ENCODE data around the gene TCIRG1. TPM values are rescaled to one million over a fixed set of nuclear protein-coding genes. Genes with fewer than 3 reads are reported as not detected.

The TCIRG1 gene
- total and polyA plus RNA-seq, 2 of the 13 experiments (the other 11 are each of a cell fraction or from before 2014, with no cell fraction given): 48.0 to 69.6 TPM

DNA sequence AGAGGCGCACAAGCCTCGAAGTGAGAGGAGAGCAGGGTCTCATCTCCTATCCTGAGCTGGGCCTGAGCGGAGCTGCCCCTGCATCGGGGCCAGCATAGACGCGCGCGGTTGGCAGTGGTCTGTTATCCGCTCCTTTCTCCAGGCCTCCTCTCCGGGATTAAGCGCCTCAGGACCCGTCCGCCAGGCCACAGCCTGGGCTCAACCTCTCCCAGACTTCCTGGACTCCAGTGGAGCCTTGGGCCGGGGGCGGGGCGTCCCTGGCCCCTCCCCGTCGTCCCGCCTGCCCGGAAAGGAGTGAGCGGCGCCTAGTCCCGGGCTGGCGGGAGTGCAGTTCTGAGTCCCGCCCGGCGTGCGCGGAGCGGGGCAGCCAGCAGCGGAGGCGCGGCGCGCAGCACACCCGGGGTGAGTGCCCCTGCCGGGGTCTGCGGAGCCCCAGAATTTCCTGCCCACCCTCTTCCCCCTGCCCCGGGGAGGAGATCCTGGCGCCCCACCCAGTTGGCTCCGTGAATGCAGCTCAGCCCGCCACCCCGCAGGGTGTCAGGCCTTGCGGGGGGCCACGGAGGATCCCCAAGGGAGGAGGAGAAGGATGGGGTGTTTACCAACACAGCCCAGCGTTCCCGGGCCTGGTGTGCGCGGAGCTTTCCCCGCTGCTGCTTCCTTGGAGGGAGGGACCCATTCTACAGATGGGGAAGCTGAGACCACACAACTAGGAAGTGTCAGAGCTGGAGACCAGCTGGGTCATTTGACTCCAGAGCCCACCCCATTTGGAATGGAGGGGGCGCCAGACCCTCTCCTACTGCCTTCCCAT is at the start of gene TCIRG1 (continued):
- no peak for TF ChIP-seq ZBTB2 (CRISPR knock-in tag; IDR thresholded peaks at IDR 0.05; ENCODE audit: low read depth)
- peak; percentile 50; the same call in 1 of the 2 replicates for TF ChIP-seq ARID2 (CRISPR knock-in tag; IDR thresholded peaks at IDR 0.05; ENCODE audit: borderline replicate concordance)
- no peak; the same call in 1 of the 2 replicates for TF ChIP-seq ZNF44 (CRISPR knock-in tag; IDR thresholded peaks at IDR 0.05)
- TF ChIP-seq ZNF12 (CRISPR knock-in tag; IDR thresholded peaks at IDR 0.05): 0 out of 2 replicates have a peak, but pooled peaks have one; percentile 8
- no peak for TF ChIP-seq SCMH1 (CRISPR knock-in tag; IDR thresholded peaks at IDR 0.05; ENCODE audit: borderline replicate concordance)
- peak; percentile 28 for TF ChIP-seq KAT7 (CRISPR knock-in tag; IDR thresholded peaks at IDR 0.05; ENCODE audit: borderline replicate concordance)
- TF ChIP-seq, protein P1, sequence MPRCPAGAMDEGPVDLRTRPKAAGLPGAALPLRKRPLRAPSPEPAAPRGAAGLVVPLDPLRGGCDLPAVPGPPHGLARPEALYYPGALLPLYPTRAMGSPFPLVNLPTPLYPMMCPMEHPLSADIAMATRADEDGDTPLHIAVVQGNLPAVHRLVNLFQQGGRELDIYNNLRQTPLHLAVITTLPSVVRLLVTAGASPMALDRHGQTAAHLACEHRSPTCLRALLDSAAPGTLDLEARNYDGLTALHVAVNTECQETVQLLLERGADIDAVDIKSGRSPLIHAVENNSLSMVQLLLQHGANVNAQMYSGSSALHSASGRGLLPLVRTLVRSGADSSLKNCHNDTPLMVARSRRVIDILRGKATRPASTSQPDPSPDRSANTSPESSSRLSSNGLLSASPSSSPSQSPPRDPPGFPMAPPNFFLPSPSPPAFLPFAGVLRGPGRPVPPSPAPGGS (CRISPR knock-in tag; IDR thresholded peaks at IDR 0.05): no peak
- TF ChIP-seq HNRNPK (IDR thresholded peaks at IDR 0.05; ENCODE audit: low read depth, low read length, poor library complexity, severe bottlenecking): peak; percentile 62
- TF ChIP-seq ZMAT5 (CRISPR knock-in tag; IDR thresholded peaks at IDR 0.05; ENCODE audit: borderline replicate concordance, low read depth): no peak
- no peak for TF ChIP-seq ZNF883 (CRISPR knock-in tag; IDR thresholded peaks at IDR 0.05; ENCODE audit: not compliant biosample characterization)
- no peak for TF ChIP-seq FOXK1 (CRISPR knock-in tag; IDR thresholded peaks at IDR 0.05; ENCODE audit: borderline replicate concordance, low read depth)
- no peak for TF ChIP-seq HMG20A (CRISPR knock-in tag; IDR thresholded peaks at IDR 0.05; ENCODE audit: borderline replicate concordance)
- TF ChIP-seq PCBP2 (optimal IDR thresholded peaks at IDR 0.05; ENCODE audit: low read depth, low read length, poor library complexity, severe bottlenecking): no peak
- TF ChIP-seq, protein P2, sequence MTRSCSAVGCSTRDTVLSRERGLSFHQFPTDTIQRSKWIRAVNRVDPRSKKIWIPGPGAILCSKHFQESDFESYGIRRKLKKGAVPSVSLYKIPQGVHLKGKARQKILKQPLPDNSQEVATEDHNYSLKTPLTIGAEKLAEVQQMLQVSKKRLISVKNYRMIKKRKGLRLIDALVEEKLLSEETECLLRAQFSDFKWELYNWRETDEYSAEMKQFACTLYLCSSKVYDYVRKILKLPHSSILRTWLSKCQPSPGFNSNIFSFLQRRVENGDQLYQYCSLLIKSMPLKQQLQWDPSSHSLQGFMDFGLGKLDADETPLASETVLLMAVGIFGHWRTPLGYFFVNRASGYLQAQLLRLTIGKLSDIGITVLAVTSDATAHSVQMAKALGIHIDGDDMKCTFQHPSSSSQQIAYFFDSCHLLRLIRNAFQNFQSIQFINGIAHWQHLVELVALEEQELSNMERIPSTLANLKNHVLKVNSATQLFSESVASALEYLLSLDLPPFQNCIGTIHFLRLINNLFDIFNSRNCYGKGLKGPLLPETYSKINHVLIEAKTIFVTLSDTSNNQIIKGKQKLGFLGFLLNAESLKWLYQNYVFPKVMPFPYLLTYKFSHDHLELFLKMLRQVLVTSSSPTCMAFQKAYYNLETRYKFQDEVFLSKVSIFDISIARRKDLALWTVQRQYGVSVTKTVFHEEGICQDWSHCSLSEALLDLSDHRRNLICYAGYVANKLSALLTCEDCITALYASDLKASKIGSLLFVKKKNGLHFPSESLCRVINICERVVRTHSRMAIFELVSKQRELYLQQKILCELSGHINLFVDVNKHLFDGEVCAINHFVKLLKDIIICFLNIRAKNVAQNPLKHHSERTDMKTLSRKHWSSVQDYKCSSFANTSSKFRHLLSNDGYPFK (CRISPR knock-in tag; IDR thresholded peaks at IDR 0.05; ENCODE audit: borderline replicate concordance): no peak
- TF ChIP-seq E2F2 (CRISPR knock-in tag; IDR thresholded peaks at IDR 0.05; ENCODE audit: borderline replicate concordance): no peak
- TF ChIP-seq HOXA7 (CRISPR knock-in tag; IDR thresholded peaks at IDR 0.05): 0 out of 2 replicates have a peak, but pooled peaks have one; percentile 13
- no peak for TF ChIP-seq MAFG (CRISPR knock-in tag; IDR thresholded peaks at IDR 0.05)

Measured in HepG2 (cell line).